Measurements from ENCODE around the gene GATA5.
"Not testable (repeated sequence)": the region's sequence is repeated elsewhere in the genome, so short reads cannot be mapped to it uniquely, and the experiment has no call there.

Gene GATA5

DNA sequence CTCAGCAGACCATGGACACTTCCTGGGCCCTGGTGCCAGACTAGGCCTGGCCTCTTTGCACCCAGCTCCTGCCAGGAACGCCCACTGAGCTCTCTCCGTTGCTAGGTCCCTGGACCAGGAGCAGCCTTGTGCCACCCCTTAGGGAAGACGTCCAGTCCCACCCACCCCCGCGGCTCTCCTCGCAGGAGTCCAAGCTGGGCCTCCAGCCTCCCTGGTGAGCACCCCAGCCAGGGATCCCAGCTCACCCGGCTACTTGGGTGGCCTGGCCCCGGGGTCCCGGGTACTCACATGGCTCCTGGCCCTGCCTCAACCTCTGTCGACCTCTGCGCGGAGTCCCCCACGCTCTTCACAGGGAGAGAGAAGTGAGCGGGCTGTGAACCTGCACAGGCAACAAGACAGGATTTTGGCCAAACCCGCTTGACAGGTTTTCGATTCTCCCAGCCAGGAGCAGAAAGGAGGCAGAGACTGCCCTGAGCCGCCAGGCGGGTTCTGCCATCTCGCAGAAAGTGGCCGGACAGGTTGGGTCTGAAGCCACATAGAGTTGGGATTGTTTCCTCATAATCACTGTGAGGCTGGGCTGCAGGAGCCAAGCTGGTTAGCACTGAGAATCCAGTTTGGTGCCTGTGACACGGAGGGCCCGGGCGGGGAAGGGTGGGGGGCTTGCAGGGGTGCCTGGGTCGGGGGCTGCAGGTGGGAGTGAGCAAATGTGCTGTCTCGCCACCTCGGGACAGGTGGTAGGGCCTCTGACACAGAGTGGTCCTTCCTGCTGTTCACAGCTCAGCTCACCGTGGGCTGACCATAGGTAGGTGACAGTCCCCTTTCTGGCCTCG lies 48.4 kb downstream of the GATA5 start, which contains the start of gene RBBP8NL:
TSS of gene RBBP8NL (minus strand) at position 368 of the 830 bp plus-strand sequence. CDS start 7,892 bp downstream, outside the sequence.
- peak; percentile 98 for DNase-seq

DNA sequence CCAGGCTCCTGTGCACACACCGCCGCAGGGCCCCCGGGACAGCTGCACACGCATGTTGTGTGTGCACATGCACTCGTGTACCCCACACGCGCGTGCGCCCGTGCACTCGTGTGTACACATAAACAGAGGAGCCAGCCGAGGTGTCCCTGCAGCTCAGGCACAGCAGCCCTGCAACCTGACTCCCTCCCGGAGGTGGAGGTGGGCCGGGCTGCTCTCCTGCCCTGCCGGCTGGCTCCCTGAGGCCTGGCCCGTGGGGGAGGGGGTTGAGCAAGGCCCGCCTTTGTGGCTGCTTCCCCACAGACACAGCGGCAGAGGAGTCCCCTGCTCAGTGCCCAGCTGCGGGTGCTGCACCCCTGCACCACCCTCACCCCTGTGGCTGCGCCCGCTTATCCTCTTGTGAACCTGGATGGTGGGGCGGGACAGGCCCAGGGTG lies 49.1 kb downstream of the GATA5 start:
- DNase-seq: peak; percentile 48

DNA sequence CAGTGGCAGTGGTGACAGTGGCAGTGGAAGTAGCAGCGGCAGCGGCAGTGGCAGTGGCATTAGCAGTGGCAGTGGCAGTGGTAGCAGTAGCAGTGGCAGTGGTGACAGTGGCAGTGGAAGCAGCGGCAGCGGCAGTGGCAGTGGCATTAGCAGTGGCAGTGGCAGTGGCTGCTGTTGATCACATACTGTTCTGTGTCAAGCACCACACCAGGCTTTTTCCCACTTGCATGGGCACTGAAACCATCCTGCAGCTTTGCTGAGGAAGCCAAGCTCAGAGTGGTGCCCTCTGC lies 49.8 kb downstream of the GATA5 start:
- DNase-seq: not testable (repeated sequence)

DNA sequence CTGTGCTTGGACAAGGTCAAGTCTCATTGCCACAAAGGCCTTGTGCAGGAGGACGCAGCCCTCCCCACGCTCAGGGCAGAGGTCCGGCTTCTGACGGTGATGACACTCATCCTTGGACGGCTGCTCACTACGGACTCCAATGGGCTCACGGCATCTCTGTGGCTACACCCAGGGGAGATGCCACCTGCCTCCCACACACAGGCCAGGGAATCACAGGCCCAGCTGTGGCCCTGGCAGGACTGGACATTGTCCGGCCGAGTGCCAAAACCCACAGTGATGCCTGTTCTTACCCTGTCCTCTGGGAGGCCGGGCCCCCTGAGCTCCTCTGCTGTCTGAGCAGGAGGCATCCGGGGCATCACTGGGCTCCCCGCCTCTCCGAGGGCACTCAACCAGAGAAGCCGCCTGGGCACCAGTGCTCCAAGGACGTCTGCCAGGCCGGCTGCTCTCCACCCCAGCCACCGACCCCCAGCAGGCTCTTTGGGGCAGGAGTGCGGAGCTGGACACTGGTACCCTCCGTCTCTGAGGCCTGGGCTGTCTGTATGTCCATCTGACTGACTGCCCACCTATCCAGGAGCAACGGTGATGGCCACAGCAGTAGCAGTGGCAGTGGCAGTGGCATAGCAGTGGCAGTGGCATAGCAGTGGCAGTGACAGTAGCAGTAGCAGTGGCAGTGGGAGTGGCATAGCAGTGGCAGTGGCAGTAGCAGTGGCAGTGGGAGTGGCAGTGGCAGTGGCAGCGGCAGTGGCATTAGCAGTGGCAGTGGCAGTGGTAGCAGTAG lies 50.3 kb downstream of the GATA5 start:
- DNase-seq: no peak

DNA sequence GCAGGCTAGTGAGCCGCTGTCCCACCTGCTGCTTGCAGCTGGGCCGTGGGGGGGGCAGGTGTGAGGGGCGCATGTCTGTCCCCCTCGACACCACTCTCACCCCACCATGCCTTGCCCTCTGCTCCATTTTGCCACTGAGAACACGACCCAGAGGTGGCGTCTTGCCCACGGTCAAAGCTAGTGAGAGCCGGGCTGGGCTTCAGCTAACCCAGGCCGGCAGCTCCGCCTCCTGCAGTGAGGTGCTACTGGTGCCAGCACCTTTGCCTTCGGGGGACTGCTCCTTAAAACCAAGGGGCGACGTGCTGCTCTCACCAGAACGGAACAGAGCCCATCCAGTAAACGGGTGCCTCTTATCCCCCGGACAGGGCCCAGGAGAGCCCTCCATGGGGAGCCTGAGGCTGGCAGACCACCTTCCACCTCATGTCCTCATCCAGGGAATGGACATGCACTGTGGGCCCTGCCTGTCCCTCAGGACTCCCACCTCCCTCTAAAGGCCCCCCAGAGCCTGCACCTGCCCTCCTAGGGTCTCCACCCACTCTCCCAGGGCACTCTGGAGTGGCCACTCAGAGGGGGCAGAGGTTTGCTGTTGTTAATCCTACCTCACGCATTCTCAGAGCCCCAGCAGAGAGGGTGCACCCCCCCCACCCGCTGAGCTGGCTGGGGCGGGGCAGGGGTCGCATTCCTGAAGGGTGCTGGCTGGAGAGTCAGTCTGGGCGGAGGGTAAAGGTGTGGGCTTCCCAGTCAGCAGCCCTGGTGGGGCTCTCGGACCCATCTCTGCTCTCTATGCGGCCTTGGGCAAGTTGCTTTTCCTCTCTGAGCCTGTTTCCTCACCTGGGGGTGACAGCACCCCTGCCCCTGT lies 51.3 kb downstream of the GATA5 start:
- DNase-seq: no peak

DNA sequence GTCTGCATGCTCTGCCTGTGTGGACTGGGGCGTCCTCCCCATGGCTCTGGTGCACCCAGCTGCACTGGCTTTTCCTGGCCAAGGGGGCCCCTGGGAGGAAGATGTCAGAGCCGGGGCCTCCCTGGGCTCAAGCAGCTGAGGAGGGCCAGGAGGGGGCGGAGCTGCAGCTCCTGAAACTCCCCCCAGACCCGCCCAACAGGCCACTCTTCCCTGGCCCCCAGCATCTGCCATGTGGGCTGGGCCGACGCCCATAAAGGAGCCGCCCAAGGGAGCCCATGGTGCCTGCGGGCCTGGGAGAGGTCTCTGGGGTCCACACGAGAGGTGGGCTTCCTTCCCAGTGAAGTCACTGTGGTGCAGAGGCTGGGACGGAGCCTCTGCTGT lies 52.5 kb downstream of the GATA5 start:
- DNase-seq: no peak

DNA sequence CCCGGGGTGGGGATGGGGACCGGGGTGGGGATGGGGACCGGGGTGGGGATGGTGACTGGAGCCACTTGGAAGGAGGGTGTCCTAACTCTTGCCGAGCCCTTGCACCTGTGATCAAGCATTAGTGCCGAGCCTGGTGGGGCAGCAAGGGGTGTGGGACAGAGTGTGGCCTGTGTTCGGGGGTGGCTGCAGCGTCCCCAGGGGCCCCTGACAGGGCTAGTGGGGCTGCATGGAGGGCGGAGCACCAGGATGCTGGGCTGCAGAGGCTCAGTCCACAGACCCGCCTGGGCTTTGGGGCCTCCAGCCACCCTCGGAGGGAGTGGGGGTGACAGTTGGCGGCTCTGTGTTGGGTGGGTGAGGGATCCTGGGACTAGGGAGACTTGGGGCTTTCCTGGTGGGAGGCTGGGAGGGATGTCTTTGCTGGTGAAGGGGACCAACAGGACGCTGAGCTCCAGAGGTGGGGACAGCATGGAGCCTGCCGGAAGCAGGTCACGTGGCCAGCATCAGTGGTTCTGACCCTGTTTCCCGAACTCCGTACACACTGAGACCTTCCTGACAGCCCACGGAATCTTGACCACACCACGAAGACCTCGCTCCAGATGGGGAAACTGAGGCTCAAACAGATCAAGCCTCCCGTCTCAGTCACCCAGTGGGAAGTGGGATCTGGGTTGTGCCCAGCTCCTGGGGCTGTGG lies 53.0 kb downstream of the GATA5 start:
- no peak for DNase-seq

DNA sequence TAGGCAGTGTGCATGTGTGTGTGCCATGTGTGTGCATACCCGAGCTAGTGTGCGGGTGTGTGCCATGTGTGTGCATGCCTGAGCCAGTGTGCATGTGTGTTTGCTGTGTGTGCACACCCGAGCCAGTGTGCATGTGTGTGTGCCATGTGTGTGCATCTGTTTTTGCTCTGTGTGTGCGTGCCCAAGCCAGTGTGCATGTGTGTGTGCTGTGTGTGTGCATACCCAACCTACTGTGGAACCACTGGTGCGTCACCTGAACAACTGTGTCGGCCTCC lies 54.1 kb downstream of the GATA5 start:
- no peak for DNase-seq

DNA sequence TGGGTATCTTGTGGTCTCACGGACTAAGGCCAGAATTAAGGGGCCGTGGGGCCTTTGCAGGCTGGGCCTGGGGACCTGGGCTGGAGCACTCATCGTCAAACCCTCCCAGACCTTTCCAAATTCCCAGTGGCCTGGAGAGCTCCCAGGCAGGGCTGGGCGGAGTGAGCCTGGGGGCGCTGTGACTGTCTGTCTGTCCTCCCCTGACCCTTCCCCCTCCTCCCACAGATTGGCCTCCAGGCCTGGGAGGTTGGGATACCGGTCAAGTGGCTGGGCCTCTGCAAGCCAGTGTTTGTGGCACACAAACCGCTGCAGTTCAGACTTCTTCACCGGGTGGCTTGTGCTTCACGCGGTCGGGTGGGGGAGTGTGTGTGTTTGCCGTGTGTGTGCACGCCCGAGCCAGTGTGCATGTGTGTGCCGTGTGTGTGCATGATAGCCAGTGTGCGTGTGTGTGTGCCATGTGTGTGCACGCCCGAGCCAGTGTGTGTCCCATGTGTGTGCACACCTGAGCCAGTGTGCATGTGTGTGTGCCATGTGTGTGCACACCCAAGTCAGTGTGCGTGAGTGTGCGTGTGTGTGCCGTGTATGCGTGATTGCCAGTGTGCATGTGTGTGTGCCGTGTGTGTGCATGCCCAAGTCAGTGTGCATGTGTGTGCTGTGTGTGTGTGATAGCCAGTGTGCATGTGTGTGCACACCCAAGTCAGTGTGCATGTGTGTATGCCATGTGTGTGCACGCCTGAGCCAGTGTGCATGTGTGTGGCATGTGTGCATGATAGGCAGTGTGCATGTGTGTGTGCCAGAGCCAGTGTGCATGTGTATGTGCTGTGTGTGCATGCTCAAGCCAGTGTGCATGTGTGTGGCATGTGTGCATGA lies 54.7 kb downstream of the GATA5 start:
- no peak for DNase-seq

DNA sequence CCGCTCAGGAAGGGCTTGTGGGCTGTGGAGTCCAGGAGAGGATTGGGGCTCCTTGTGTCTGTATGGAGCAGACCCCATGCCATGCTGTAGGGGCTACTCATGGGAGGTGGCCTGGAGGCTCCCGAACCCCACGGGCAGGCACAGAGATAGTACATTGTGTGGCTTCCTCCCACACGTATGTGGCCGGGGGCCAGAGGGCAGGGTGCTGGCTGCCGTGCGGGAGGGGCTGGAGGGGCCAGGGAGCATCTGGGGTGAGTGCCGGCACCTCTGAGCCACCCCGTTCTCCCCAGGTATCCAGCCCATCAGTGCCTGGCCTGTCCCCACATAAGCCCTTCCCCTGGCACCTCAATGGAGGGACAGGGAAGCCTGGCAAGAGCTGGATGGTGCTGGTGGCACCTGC lies 56.0 kb downstream of the GATA5 start:
- DNase-seq: no peak

DNA sequence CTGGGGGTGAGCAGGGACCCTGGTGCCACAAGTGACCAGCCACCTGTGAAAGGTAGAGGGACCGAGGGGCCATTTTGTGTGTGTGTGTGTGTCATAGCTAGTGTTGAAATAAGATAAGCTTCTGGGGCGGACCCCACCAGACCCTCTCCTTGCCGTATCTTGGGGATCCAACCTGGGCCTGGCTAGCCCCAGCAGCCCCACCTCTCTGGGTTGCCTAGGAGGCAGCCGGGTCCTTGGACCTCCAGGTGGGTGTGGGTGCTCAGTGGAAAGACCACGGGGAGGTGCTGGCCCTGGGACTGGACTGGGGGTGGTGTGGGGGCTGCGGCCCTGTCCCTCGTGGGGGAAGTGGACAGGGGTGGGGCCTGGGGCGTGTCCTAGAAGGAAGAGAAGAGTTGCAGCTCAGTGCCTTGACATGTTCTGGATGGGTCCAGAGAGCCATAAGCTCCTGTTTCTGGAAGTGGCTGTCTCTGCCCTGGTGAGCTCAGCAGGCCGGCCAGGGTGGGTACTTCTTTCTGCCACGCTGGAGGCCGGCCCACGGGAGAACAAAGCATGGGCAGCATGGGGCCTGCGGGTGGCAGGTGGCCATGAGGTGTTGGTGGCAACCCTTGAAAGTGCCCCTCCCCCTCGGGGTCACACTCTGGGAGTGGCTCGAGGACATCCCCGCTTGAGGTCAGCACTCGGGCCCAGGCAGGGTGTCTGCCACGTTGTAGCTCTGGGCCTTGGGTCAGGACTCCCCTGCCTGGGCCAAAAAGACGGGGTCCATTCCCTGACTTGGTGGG lies 56.9 kb downstream of the GATA5 start:
- DNase-seq: no peak

DNA sequence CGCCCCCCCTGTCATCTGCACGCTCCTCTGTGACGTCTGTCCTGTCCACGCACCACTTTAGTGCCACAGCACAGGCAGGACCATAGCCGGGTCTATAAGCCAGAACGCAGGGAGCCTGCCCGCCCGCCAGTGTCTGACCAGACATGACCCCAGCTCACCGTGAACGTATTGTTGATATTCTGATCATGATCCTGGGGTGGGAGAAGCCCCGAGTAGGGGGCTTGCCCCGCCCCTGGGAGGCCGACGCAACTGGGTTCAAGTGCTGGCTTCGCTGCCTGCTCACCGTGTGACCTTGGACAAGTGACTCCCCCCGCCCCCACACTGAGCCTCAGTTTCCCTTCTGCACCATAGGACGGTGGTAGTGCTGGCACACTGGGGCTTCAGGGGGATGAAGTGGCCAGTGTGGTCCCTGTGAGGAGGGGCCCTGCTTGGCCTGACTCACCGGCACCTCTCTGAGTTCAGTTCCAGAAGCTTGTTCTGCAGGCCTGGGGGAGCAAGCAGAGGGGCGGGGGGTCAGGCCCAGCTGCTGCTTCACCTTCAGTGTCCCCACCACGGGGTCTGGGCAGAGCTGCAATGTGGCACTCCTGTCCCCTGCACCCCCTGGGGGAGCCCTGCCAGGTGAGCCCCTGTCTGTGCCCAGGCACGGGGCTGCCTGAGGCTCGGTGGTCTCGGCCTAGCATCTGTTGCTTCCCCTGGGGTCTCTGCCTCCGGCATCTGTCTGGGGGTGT lies 57.6 kb downstream of the GATA5 start:
- no peak for DNase-seq

DNA sequence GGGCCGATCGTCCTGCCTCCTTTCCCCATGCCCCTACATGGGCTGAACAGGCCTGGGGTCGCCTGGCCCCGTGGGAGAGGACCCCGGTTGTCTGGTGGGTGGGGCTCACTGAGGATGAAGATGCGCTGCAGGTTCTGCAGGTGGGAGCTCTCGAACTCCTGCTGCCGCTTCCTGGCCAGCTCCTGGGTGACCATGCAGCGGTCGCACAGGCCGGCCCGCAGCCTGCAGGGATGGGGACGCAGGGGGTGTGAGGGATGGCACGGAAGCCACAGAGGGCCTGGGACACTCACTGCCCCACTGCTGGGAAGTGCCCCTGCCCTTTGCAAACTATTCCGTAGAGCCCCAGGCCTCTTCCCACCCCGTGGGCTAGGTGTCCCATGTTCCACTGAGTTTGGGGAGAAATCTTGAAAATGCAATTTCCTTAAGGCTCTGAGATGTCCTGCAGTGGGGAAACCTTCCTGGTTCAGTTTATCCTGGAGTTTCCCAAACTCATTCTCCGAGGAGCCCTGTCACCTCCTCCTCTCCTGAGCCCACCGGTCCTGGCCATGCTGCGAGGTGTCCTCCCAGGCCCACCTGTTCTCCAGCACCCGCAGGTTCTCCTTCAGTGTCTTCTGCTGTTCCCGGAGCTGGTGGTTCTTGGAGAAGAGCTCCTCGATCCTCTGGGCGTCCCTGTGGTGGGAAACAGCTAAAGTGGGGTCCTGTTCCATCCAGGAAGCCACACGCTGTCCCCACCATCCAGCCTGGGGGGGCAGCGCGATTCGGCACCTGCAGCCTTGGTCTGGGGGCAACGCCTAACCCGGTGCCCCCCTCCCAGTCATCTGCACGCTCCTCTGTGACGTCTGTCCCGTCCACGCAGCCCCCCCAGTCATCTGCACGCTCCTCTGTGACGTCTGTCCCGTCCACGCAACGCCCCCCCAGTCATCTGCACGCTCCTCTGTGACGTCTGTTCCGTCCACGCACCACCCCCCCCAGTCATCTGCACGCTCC lies 58.9 kb downstream of the GATA5 start:
- DNase-seq: no peak

DNA sequence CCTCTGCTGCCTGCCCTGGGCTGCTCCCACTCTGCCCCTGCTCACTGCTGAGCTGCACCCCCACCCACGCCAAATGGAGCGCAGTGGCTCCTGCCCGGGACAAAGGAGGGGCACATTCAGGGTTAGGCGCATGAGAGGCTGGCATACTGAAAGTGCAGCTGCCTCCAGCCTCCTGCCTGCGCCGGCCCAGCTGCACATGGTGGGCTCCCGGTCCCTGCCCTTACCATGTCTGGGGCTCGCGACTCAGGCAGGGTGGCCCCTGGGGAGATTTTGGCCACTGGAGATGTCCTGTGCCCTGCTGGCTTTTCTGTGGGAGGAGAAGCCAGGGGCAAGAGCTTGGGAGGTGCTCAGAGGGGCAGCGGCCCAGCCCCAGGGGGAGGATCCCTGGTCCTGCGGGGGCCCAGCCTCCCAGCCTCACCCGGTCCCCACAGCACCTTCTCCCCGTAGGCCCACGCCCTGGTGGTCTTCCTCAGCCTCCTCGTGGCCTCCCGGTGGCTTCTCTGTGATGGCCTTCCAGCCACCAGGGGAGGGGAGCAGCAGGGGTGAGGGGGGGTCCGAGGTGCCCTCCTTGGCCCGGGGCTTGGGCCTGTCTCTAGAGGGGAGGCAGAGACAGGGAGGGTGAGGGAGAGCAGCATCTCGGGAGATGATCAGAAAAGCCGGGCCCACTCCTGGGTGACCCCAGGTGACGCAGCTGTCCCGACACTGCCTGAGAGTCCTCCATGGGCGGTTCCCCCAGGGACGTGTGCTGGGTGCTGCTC lies 60.3 kb downstream of the GATA5 start:
- no peak for DNase-seq

DNA sequence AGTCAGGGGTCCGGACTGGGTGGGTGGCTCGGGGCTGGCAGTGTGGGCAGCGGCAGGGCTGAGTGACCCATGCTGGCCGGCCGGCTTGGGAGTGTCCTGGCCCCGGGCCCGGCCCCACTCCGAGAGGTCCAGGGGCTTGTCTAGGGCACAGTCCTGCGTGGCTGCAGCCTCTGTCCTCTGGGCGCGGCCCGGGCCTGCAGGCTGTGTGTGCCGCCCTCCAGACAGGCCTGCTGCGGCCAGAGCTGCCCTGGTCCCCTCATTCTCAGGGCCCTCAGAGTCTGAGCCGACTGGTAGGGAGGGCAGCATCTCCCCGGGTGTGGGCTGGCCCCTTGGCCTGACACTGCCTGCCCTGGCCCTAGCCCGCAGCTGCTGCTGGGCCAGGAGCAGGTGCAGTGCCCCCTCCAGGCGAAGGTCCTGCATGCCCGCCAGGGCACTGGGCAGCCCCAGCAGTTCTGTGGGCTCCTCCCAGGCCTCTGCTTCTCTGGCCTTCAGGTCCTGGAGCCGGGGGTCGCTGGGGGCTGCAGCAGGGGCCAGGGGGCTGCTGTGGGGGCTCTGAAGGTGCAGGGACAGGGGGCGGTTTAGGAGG lies 61.8 kb downstream of the GATA5 start:
- peak; percentile 55 for DNase-seq
